Dermis microvascular lymphatic vessel endothelial cell (primary cell): Measurements from ENCODE around the gene SEMA3G. TPM values are rescaled to one million over a fixed set of nuclear protein-coding genes. Genes with fewer than 3 reads are reported as not detected.

Source experiments
- DNase-seq, 2 donors: peaks; one replicate each; pipeline versions ENCODE4 v3.0.0 to v3.0.0-alpha.2; 2010; ENCODE audit warnings: low read depth in 2 of 2
- total RNA-seq: library from RNA; depleted of rRNA; stranded (reverse); fragments of >200 nt; gene quantifications from 2 replicates; pipeline ENCODE4 v1.2.1, GENCODE V29; 2014

SEMA3G gene
- total RNA-seq, 1 donor from 2014 or later = 23.0 TPM

- no peak for DNase-seq
These were observed 47.9 kb downstream of the SEMA3G start for GRCh38 chr3:52396907-52397591.

- DNase-seq = no peak
These were observed 48.6 kb downstream of the SEMA3G start for GRCh38 chr3:52396011-52396906.

- no peak for DNase-seq
These were observed 49.4 kb downstream of the SEMA3G start for GRCh38 chr3:52395503-52395865.

GRCh38 chr3:52394751-52395502 is 50.0 kb downstream of the SEMA3G start:
- no peak for DNase-seq

- no peak for DNase-seq
These were observed 50.8 kb downstream of the SEMA3G start for GRCh38 chr3:52393959-52394670.

GRCh38 chr3:52393131-52393807 is 51.6 kb downstream of the SEMA3G start:
- no peak for DNase-seq

- no peak for DNase-seq
These were observed 52.5 kb downstream of the SEMA3G start for GRCh38 chr3:52392216-52392930.

- no peak for DNase-seq
These were observed 53.8 kb downstream of the SEMA3G start for GRCh38 chr3:52391096-52391495.

GRCh38 chr3:52388933-52389332 is 56.0 kb downstream of the SEMA3G start:
- DNase-seq = no peak

- no peak for DNase-seq
These were observed 56.5 kb downstream of the SEMA3G start for GRCh38 chr3:52388348-52388821.

- no peak for DNase-seq
These were observed 57.4 kb downstream of the SEMA3G start for GRCh38 chr3:52387481-52387880.

GRCh38 chr3:52385157-52385556 is 59.7 kb downstream of the SEMA3G start:
- peak in 1 of 2 donors; percentile 37 for DNase-seq

GRCh38 chr3:52384019-52384761 is 60.7 kb downstream of the SEMA3G start:
- no peak for DNase-seq

- no peak for DNase-seq
These were observed 61.5 kb downstream of the SEMA3G start for GRCh38 chr3:52383446-52383845.

Other genes with a start within 250 kb of the SEMA3G start
- 43.9 and 46.0 TPM in 2 replicates for gene ALAS1, start 246.9 kb downstream of the SEMA3G start, total RNA-seq
- not detected in 2 replicates for gene TLR9, start 219.5 kb downstream of the SEMA3G start, total RNA-seq
- gene TWF2, start 205.9 kb downstream of the SEMA3G start, total RNA-seq = 128 and 132 TPM in 2 replicates
- gene PPM1M, start 199.3 kb downstream of the SEMA3G start, total RNA-seq = 11.2 and 13.7 TPM in 2 replicates
- gene WDR82, start 166.5 kb downstream of the SEMA3G start, total RNA-seq = 75.5 and 93.7 TPM in 2 replicates
- 22.2 and 27.7 TPM in 2 replicates for gene GLYCTK, start 157.3 kb downstream of the SEMA3G start, total RNA-seq
- 1.0 and 2.8 TPM in 2 replicates for gene DNAH1, start 128.8 kb downstream of the SEMA3G start, total RNA-seq
- 76.9 and 96.7 TPM in 2 replicates for gene BAP1, start 35.1 kb downstream of the SEMA3G start, total RNA-seq
- 3.0 TPM in 2 replicates for gene PHF7, start 34.4 kb downstream of the SEMA3G start, total RNA-seq
- 0.13 TPM in 1 of 2 replicates, not detected in the other for gene TNNC1, start 8.9 kb upstream of the SEMA3G start, total RNA-seq
- gene NISCH, start 10.5 kb upstream of the SEMA3G start, total RNA-seq = 27.7 and 38.3 TPM in 2 replicates
- gene STAB1, start 50.2 kb upstream of the SEMA3G start, total RNA-seq = 117 and 330 TPM in 2 replicates
- gene NT5DC2, start 88.8 kb upstream of the SEMA3G start, total RNA-seq = 24.4 and 52.5 TPM in 2 replicates
- gene UQCC5, start 91.5 kb upstream of the SEMA3G start, total RNA-seq = 4.8 and 5.8 TPM in 2 replicates
- gene PBRM1, start 240.8 kb upstream of the SEMA3G start, total RNA-seq = 51.9 and 61.6 TPM in 2 replicates
- 53.1 and 71.6 TPM in 2 replicates for gene GNL3, start 240.9 kb upstream of the SEMA3G start, total RNA-seq